NCI-H1694 (cell line): ENCODE results near the gene KCNIP2.
A peak's percentile ranks its signal among the peaks of the same experiment; 100 is the strongest.

Experiments used
- DNase-seq: peaks from one replicate; lab custom pipeline; 2025; lab: John Stamatoyannopoulos, UW

KCNIP2 gene

GRCh38 chr10:101843032-101844021, at the start of gene KCNIP2:
Gene KCNIP2, minus strand, starts transcription at chr10:101843800. Its CDS starts 232 bp downstream, at chr10:101843568.
- DNase-seq, result no peak

- DNase-seq, result no peak
These were observed 49.3 kb upstream of the KCNIP2 start for GRCh38 chr10:101892782-101893391.

- DNase-seq, result peak; percentile 83
These were observed 45.9 kb upstream of the KCNIP2 start for GRCh38 chr10:101889256-101890210.

- DNase-seq, result no peak
These were observed 44.8 kb upstream of the KCNIP2 start for GRCh38 chr10:101888251-101888949.

GRCh38 chr10:101887775-101888174, 44.2 kb upstream of the KCNIP2 start:
- no peak for DNase-seq

- DNase-seq, result no peak
These were observed 43.1 kb upstream of the KCNIP2 start for GRCh38 chr10:101886521-101887312.

GRCh38 chr10:101881036-101881774, 37.6 kb upstream of the KCNIP2 start:
- no peak for DNase-seq

GRCh38 chr10:101880232-101880573, 36.6 kb upstream of the KCNIP2 start:
- DNase-seq, result no peak

GRCh38 chr10:101879456-101880231, 36.0 kb upstream of the KCNIP2 start:
- no peak for DNase-seq

- DNase-seq, result no peak
These were observed 35.3 kb upstream of the KCNIP2 start for GRCh38 chr10:101878869-101879268.

GRCh38 chr10:101875068-101875688, 31.6 kb upstream of the KCNIP2 start:
- no peak for DNase-seq

GRCh38 chr10:101874252-101874651, 30.7 kb upstream of the KCNIP2 start:
- DNase-seq, result no peak

GRCh38 chr10:101867931-101868330, 24.3 kb upstream of the KCNIP2 start:
- DNase-seq, result no peak

- DNase-seq, result no peak
These were observed 15.9 kb upstream of the KCNIP2 start for GRCh38 chr10:101859530-101859929.

- no peak for DNase-seq
These were observed 15.3 kb upstream of the KCNIP2 start for GRCh38 chr10:101858723-101859500.

GRCh38 chr10:101857802-101858476, 14.3 kb upstream of the KCNIP2 start:
- no peak for DNase-seq

- DNase-seq, result no peak
These were observed 13.0 kb upstream of the KCNIP2 start for GRCh38 chr10:101856626-101857025.
